NCI-H524 (cell line): ENCODE measurements around the gene OSBPL3.
A peak's percentile ranks its signal among the peaks of the same experiment; 100 is the strongest.
"Not testable (repeated sequence)": the region's sequence is repeated elsewhere in the genome, so short reads cannot be mapped to it uniquely, and the experiment has no call there.

ENCODE experiments used
- DNase-seq, 2 experiments: peaks; one replicate each; lab custom pipeline; 2025; lab: John Stamatoyannopoulos, UW

The OSBPL3 gene

GRCh38 chr7:24794751-24795406 is 185.1 kb downstream of the OSBPL3 start:
- not testable (repeated sequence) for DNase-seq

- no peak for DNase-seq
Measured at GRCh38 chr7:24793982-24794648, 185.9 kb downstream of the OSBPL3 start.

- DNase-seq: no peak
Measured at GRCh38 chr7:24788961-24789576, 190.9 kb downstream of the OSBPL3 start.

GRCh38 chr7:24788075-24788474 is 191.9 kb downstream of the OSBPL3 start:
- no peak for DNase-seq

GRCh38 chr7:24786941-24787340 is 193.0 kb downstream of the OSBPL3 start:
- DNase-seq: no peak

GRCh38 chr7:24786306-24786705 is 193.7 kb downstream of the OSBPL3 start:
- DNase-seq: no peak

- no peak for DNase-seq
Measured at GRCh38 chr7:24784277-24784676, 195.7 kb downstream of the OSBPL3 start.

- no peak for DNase-seq
Measured at GRCh38 chr7:24783698-24784097, 196.3 kb downstream of the OSBPL3 start.

- no peak for DNase-seq
Measured at GRCh38 chr7:24781106-24781505, 198.9 kb downstream of the OSBPL3 start.

GRCh38 chr7:24779283-24779655 is 200.7 kb downstream of the OSBPL3 start:
- DNase-seq: peak in 1 of 2 experiments; percentile 42

- DNase-seq: peak in 1 of 2 experiments; percentile 65
Measured at GRCh38 chr7:24778543-24779282, 201.3 kb downstream of the OSBPL3 start.

- no peak for DNase-seq
Measured at GRCh38 chr7:24777806-24778205, 202.2 kb downstream of the OSBPL3 start.

- DNase-seq: no peak
Measured at GRCh38 chr7:24773646-24774045, 206.3 kb downstream of the OSBPL3 start.

- DNase-seq: no peak
Measured at GRCh38 chr7:24769851-24770250, 210.1 kb downstream of the OSBPL3 start.

- no peak for DNase-seq
Measured at GRCh38 chr7:24769014-24769830, 210.8 kb downstream of the OSBPL3 start.

GRCh38 chr7:24767878-24768569 is 212.0 kb downstream of the OSBPL3 start:
- peak; percentile 5 to 42 for DNase-seq

GRCh38 chr7:24764972-24765744 is 214.8 kb downstream of the OSBPL3 start:
- peak in 1 of 2 experiments; percentile 12 for DNase-seq

GRCh38 chr7:24764011-24764410 is 216.0 kb downstream of the OSBPL3 start:
- no peak for DNase-seq

- no peak for DNase-seq
Measured at GRCh38 chr7:24763303-24763901, 216.6 kb downstream of the OSBPL3 start.

- DNase-seq: no peak
Measured at GRCh38 chr7:24762771-24763170, 217.2 kb downstream of the OSBPL3 start.
